WERI-Rb-1 (cell line): Measurements from ENCODE around the gene AFF4.

Experiments
- DNase-seq: peaks from one replicate; pipeline ENCODE4 v3.0.0-alpha.2; 2020
- H3K27ac ChIP-seq: fragments of 250-450 bp; sonication (Bioruptor Pico); 2 replicates; pipeline ENCODE4 v1.5.1; 2020; ENCODE audit warnings: mild to moderate bottlenecking, moderate library complexity
- H3K27me3 ChIP-seq: fragments of 250-450 bp; sonication (Bioruptor Pico); 2 replicates; pipeline ENCODE4 v1.5.1; 2021; ENCODE audit warnings: mild to moderate bottlenecking, low read depth, moderate library complexity; ENCODE audit not compliant: insufficient read depth, severe bottlenecking
- H3K36me3 ChIP-seq: fragments of 250-450 bp; sonication (Bioruptor Pico); 2 replicates; pipeline ENCODE4 v1.5.1; 2020; ENCODE audit warnings: mild to moderate bottlenecking, moderate library complexity
- H3K4me3 ChIP-seq: 2 replicates; pipeline ENCODE4 v1.5.1; 2011; ENCODE audit warnings: low read depth, mild to moderate bottlenecking, control low read depth, low read length
- H3K9me3 ChIP-seq: fragments of 250-450 bp; sonication (Bioruptor Pico); 2 replicates; pipeline ENCODE4 v1.5.1; 2021; ENCODE audit warnings: mild to moderate bottlenecking, moderate library complexity; ENCODE audit not compliant: severe bottlenecking
- TF ChIP-seq, protein P1 (sequence below): IDR thresholded peaks from 2 replicates; pipeline ENCODE4 v1.5.1; 2011; ENCODE audit warnings: low read depth, mild to moderate bottlenecking, control low read depth, inconsistent platforms, low read length

AFF4 gene

GRCh38 chr5:132836852-132837251, 126.6 kb downstream of the AFF4 start:
- H3K27ac ChIP-seq = no peak overlapping the region
- H3K27me3 ChIP-seq = no peaks in the 10 kb centered on the region
- H3K9me3 ChIP-seq = no peaks in the 10 kb centered on the region
- DNase-seq = no peak
- TF ChIP-seq, protein P1, sequence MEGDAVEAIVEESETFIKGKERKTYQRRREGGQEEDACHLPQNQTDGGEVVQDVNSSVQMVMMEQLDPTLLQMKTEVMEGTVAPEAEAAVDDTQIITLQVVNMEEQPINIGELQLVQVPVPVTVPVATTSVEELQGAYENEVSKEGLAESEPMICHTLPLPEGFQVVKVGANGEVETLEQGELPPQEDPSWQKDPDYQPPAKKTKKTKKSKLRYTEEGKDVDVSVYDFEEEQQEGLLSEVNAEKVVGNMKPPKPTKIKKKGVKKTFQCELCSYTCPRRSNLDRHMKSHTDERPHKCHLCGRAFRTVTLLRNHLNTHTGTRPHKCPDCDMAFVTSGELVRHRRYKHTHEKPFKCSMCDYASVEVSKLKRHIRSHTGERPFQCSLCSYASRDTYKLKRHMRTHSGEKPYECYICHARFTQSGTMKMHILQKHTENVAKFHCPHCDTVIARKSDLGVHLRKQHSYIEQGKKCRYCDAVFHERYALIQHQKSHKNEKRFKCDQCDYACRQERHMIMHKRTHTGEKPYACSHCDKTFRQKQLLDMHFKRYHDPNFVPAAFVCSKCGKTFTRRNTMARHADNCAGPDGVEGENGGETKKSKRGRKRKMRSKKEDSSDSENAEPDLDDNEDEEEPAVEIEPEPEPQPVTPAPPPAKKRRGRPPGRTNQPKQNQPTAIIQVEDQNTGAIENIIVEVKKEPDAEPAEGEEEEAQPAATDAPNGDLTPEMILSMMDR = no peak
- no peak overlapping the region for H3K4me3 ChIP-seq
- H3K36me3 ChIP-seq = no peaks in the 10 kb centered on the region

DNA sequence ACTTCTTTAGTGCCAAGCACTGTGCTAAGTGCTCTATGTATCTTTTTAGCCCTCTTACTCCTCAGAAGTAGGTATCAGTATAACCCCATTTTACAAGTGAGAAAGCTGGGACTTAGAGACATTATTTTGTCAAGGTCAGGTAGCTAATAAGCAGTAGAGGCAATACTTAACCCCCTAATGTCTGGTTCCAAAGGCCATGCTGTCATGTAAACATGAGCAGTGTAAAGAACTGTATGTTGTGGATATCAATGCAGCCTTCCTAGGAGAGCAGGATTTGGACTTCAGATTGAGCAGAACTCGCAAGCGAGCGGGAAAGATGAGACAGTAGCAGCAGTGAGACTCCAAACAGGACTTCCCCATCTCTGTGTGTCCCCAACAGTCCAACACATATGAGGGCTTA, 129.4 kb downstream of the AFF4 start:
- Histone ChIP-seq H3K27ac (no peak overlapping the region), H3K27me3 (no peaks in the 10 kb centered on the region), H3K36me3 (no peaks in the 10 kb centered on the region; the same call in 1 of the 2 replicates), H3K4me3 (no peak overlapping the region), H3K9me3 (no peaks in the 10 kb centered on the region)
- TF ChIP-seq, protein P1 = no peak
- no peak for DNase-seq

GRCh38 chr5:132832612-132833011, 130.8 kb downstream of the AFF4 start:
- Histone ChIP-seq H3K36me3 (no peaks in the 10 kb centered on the region; the same call in 1 of the 2 replicates), H3K9me3 (no peaks in the 10 kb centered on the region), H3K27me3 (no peaks in the 10 kb centered on the region), H3K4me3 (no peak overlapping the region), H3K27ac (no peak overlapping the region)
- TF ChIP-seq, protein P1 = no peak
- no peak for DNase-seq

DNA sequence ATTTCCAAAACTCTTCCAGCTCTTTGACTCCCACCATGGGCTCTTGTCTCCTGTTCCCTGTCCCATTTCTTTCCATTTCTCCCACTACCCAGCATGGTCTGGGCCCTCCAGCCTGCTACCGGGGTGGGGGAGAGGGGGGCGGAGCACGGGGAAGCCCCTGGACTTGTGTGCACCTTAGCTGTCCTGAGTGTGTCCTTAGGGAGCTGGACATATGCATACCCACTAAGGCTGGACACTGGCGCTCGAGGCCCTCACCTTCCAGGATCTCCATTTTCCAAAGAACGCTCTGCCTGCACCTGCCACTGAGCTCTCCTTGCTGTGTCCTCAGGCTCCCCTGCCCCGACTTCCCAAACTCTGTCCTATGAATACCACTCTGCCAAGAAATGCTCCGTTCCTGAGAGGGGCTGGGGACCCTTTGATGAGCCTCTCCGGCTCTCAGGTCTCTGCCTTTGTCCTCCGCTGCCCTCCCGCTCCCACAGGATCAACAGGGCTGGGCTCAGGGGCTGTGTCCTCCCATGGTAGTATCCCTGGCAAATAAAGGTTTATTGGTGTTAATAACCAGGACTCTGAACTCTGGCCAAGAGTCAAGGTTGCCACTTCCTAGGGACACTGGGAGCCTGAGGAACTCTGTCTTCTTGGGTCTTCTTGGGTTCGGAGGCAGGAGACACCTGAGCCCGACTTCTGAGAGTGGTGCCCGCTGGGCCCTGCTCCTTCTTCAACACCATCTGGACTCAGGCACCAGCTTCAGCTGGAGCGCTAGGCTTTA, 132.2 kb downstream of the AFF4 start:
- TF ChIP-seq, protein P1 = no peak
- Histone ChIP-seq H3K9me3 (no peaks in the 10 kb centered on the region), H3K27me3 (no peaks in the 10 kb centered on the region), H3K4me3 (peak overlapping the region; percentile 62), H3K36me3 (no peaks in the 10 kb centered on the region; the same call in none of the 2 replicates), H3K27ac (peak overlapping the region; percentile 94)
- DNase-seq = no peak

DNA sequence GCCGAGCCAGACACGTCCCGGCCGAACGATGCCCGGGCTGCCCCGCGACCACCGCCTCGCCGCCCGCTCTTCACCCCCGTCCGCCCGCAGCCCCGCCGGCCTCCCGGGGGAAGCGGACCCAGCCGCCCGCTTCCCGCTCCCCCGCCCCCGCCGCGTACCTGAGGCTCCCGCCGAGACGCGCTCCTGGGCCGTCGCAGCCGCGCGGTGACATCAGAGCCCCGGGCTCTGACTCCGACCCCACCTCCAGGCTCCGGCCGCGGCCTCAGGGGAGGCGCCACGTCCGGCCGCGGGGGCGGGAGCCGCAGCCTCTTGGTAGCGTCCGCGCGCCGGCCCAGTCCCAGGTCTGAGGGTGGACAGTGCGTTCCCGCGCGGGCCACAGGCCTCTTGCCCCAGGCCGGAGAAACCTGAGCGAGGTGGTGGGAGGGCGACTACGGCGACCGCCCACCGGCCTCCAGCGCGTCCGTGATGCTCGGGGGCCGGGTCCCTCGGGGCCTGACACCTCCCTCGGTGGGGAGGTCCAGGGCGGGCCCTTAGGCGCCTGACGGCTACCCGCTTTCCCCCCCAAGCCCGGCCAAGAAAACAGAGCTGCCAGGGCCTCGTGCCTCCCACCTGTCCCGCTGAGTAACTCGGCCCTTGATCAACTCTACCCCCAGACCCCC, 132.9 kb downstream of the AFF4 start, which contains the start of gene SHROOM1:
TSS of gene SHROOM1 (minus strand) at position 212 of the 659 bp plus-strand sequence. CDS start 4,507 bp downstream, outside the sequence.
- no peaks in the 10 kb centered on the region for H3K9me3 ChIP-seq
- DNase-seq = peak; percentile 78
- no peaks in the 10 kb centered on the region; the same call in none of the 2 replicates for H3K36me3 ChIP-seq
- no peaks in the 10 kb centered on the region for H3K27me3 ChIP-seq
- H3K4me3 ChIP-seq = peak within 1 kb of the TSS; percentile 62
- TF ChIP-seq, protein P1 = no peak
- H3K27ac ChIP-seq = peak within 1 kb of the TSS; percentile 94
